Measurements from ENCODE around the gene CTH. TPM values are rescaled to one million over a fixed set of nuclear protein-coding genes. Genes with fewer than 3 reads are reported as not detected.

CTH gene
- total and polyA plus RNA-seq, 2 of the 13 experiments (the other 11 are each of a cell fraction or from before 2014, with no cell fraction given): 8.7 to 19.7 TPM

DNA sequence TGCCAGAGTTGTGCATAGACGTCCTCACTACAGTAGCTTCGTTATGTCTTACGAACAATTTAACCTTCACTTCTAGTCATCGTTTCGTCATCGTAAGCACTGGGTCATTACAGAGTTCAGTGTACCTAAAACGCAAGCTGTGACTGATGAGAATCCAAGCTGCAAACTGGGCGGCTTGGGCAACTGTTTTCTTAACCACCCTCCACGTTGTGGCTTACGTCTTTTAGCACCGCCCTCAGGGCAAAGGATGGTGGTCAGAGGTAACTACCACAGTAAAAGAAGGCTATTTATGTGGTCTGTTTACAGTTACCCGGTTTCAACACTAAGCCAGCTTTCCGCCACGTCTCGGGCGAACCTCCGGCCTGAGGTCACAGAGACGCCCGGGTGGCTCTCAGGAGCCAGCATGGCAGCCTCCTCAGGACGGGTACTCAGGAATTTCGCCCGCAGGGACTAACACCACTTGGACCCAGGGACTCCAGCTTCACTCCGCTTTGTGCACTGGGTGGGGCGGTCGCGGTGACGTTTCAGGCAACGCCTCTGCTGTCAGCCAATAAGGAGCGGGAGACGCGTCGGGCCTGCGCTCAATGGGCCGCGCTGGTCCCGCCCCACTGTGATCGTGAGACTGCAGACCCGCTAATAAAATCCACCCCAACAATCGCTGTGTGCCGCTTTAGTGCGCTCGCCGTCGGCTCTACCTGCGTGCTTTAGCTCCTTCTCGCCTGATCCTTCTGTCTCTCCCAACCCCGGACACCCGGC, at the start of gene CTH (continued):
- TF ChIP-seq, protein P1, sequence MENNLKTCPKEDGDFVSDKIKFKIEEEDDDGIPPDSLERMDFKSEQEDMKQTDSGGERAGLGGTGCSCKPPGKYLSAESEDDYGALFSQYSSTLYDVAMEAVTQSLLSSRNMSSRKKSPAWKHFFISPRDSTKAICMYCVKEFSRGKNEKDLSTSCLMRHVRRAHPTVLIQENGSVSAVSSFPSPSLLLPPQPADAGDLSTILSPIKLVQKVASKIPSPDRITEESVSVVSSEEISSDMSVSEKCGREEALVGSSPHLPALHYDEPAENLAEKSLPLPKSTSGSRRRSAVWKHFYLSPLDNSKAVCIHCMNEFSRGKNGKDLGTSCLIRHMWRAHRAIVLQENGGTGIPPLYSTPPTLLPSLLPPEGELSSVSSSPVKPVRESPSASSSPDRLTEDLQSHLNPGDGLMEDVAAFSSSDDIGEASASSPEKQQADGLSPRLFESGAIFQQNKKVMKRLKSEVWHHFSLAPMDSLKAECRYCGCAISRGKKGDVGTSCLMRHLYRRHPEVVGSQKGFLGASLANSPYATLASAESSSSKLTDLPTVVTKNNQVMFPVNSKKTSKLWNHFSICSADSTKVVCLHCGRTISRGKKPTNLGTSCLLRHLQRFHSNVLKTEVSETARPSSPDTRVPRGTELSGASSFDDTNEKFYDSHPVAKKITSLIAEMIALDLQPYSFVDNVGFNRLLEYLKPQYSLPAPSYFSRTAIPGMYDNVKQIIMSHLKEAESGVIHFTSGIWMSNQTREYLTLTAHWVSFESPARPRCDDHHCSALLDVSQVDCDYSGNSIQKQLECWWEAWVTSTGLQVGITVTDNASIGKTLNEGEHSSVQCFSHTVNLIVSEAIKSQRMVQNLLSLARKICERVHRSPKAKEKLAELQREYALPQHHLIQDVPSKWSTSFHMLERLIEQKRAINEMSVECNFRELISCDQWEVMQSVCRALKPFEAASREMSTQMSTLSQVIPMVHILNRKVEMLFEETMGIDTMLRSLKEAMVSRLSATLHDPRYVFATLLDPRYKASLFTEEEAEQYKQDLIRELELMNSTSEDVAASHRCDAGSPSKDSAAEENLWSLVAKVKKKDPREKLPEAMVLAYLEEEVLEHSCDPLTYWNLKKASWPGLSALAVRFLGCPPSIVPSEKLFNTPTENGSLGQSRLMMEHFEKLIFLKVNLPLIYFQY (CRISPR knock-in tag; IDR thresholded peaks at IDR 0.05; ENCODE audit: borderline replicate concordance): peak; percentile 74
- TF ChIP-seq ZFX (CRISPR knock-in tag; IDR thresholded peaks at IDR 0.05; ENCODE audit: low read depth): peak; percentile 53
- peak; percentile 12; the same call in 1 of the 2 replicates for TF ChIP-seq GFI1 (CRISPR knock-in tag; IDR thresholded peaks at IDR 0.05; ENCODE audit: borderline replicate concordance)
- peak; percentile 15; the same call in 1 of the 2 replicates for TF ChIP-seq TARDBP (CRISPR knock-in tag; IDR thresholded peaks at IDR 0.05)
- TF ChIP-seq ZNF891 (CRISPR knock-in tag; IDR thresholded peaks at IDR 0.05): peak; percentile 68; the same call in 1 of the 2 replicates
- no peak; a peak in 2 of 4 replicates for TF ChIP-seq KLF16 (CRISPR knock-in tag; IDR thresholded peaks at IDR 0.05)
- TF ChIP-seq, protein P2, sequence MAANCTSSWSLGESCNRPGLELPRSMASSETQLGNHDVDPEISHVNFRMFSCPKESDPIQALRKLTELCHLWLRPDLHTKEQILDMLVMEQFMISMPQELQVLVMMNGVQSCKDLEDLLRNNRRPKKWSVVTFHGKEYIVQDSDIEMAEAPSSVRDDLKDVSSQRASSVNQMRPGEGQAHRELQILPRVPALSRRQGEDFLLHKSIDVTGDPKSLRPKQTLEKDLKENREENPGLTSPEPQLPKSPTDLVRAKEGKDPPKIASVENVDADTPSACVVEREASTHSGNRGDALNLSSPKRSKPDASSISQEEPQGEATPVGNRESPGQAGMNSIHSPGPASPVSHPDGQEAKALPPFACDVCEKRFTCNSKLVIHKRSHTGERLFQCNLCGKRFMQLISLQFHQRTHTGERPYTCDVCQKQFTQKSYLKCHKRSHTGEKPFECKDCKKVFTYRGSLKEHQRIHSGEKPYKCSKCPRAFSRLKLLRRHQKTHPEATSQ (CRISPR knock-in tag; IDR thresholded peaks at IDR 0.05; ENCODE audit: borderline replicate concordance): 0 out of 2 replicates have a peak, but pooled peaks have one; percentile 55
- no peak for TF ChIP-seq ETV6 (CRISPR knock-in tag; conservative IDR thresholded peaks at IDR 0.05)
- peak; percentile 69; the same call in 1 of the 2 replicates for TF ChIP-seq GATA4 (IDR thresholded peaks at IDR 0.05; ENCODE audit: borderline replicate concordance, low read depth)
- peak; percentile 2; the same call in 1 of the 2 replicates for TF ChIP-seq ZNF205 (CRISPR knock-in tag; IDR thresholded peaks at IDR 0.05)
- TF ChIP-seq DPF2 (CRISPR knock-in tag; IDR thresholded peaks at IDR 0.05; ENCODE audit: borderline replicate concordance, low read depth): no peak
- TF ChIP-seq, protein P3, sequence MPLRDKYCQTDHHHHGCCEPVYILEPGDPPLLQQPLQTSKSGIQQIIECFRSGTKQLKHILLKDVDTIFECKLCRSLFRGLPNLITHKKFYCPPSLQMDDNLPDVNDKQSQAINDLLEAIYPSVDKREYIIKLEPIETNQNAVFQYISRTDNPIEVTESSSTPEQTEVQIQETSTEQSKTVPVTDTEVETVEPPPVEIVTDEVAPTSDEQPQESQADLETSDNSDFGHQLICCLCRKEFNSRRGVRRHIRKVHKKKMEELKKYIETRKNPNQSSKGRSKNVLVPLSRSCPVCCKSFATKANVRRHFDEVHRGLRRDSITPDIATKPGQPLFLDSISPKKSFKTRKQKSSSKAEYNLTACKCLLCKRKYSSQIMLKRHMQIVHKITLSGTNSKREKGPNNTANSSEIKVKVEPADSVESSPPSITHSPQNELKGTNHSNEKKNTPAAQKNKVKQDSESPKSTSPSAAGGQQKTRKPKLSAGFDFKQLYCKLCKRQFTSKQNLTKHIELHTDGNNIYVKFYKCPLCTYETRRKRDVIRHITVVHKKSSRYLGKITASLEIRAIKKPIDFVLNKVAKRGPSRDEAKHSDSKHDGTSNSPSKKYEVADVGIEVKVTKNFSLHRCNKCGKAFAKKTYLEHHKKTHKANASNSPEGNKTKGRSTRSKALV (CRISPR knock-in tag; IDR thresholded peaks at IDR 0.05): peak; percentile 64
- TF ChIP-seq NFYC (CRISPR knock-in tag; IDR thresholded peaks at IDR 0.05): peak; percentile 92
- 0 out of 2 replicates have a peak, but pooled peaks have one; percentile 14 for TF ChIP-seq MED13 (CRISPR knock-in tag; IDR thresholded peaks at IDR 0.05)
- peak; percentile 95 for TF ChIP-seq POLR2AphosphoS5 (IDR thresholded peaks at IDR 0.05; ENCODE audit: low read depth, low read length)
- no peak for TF ChIP-seq TCF7L2 (IDR thresholded peaks at IDR 0.05; ENCODE audit: low read depth, low read length)
- TF ChIP-seq HOXD1 (CRISPR knock-in tag; IDR thresholded peaks at IDR 0.05): peak; percentile 67; the same call in 1 of the 2 replicates
- TF ChIP-seq, protein P4, sequence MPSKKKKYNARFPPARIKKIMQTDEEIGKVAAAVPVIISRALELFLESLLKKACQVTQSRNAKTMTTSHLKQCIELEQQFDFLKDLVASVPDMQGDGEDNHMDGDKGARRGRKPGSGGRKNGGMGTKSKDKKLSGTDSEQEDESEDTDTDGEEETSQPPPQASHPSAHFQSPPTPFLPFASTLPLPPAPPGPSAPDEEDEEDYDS (CRISPR knock-in tag; IDR thresholded peaks at IDR 0.05): peak; percentile 99
- peak; percentile 78; the same call in 1 of the 2 replicates for TF ChIP-seq ZFP90 (CRISPR knock-in tag; IDR thresholded peaks at IDR 0.05; ENCODE audit: borderline replicate concordance)
- TF ChIP-seq MBNL3 (CRISPR knock-in tag; conservative IDR thresholded peaks at IDR 0.05): no peak
- peak; percentile 83 for TF ChIP-seq ZNF350 (CRISPR knock-in tag; IDR thresholded peaks at IDR 0.05; ENCODE audit: borderline replicate concordance, low read depth)
- TF ChIP-seq ZIK1 (CRISPR knock-in tag; IDR thresholded peaks at IDR 0.05; ENCODE audit: borderline replicate concordance, low read depth): peak; percentile 15; the same call in 1 of the 2 replicates

Measured in HepG2 (cell line).